HL-60 (cell line): Measurements from ENCODE around the gene FRAT2.

Source experiments
- DNase-seq, 2 experiments: peaks; one replicate each; pipeline ENCODE4 v3.0.0-alpha.2; 2010 to 2020; ENCODE audit warnings: low read depth in 1 of 2, low spot score in 1 of 2
- H3K27ac ChIP-seq: fragments of 250-450 bp; sonication (Bioruptor Pico); replicated peaks from 2 replicates; pipeline ENCODE4 v1.5.1; 2020; ENCODE audit warnings: mild to moderate bottlenecking, moderate library complexity
- H3K27me3 ChIP-seq: fragments of 250-450 bp; sonication (Bioruptor Pico); 2 replicates; pipeline ENCODE4 v1.5.1; 2021; ENCODE audit warnings: mild to moderate bottlenecking, moderate library complexity; ENCODE audit not compliant: insufficient read depth, poor library complexity, severe bottlenecking
- H3K4me3 ChIP-seq: replicated peaks from 2 replicates; pipeline ENCODE4 v1.5.1; 2011; ENCODE audit warnings: mild to moderate bottlenecking, control low read depth, low read length; ENCODE audit not compliant: insufficient read depth
- GABPA ChIP-seq: IDR thresholded peaks from 2 replicates; pipeline ENCODE4 v1.6.1; 2012; ENCODE audit warnings: low read depth
- POLR2AphosphoS5 ChIP-seq: IDR thresholded peaks from 2 replicates; pipeline ENCODE4 v1.6.1; 2012; ENCODE audit warnings: low read depth
- REST ChIP-seq: IDR thresholded peaks from 2 replicates; pipeline ENCODE4 v1.6.1; 2012; ENCODE audit warnings: low read depth; ENCODE audit not compliant: insufficient replicate concordance
- SPI1 ChIP-seq: IDR thresholded peaks from 2 replicates; pipeline ENCODE4 v1.6.1; 2012; ENCODE audit warnings: low read depth, mild to moderate bottlenecking, borderline replicate concordance
- TF ChIP-seq, protein P1 (sequence below): IDR thresholded peaks from one replicate; pipeline ENCODE4 v1.5.1; 2011; ENCODE audit warnings: low read length, control low read depth, inconsistent platforms; ENCODE audit not compliant: insufficient read depth

FRAT2 gene

DNA sequence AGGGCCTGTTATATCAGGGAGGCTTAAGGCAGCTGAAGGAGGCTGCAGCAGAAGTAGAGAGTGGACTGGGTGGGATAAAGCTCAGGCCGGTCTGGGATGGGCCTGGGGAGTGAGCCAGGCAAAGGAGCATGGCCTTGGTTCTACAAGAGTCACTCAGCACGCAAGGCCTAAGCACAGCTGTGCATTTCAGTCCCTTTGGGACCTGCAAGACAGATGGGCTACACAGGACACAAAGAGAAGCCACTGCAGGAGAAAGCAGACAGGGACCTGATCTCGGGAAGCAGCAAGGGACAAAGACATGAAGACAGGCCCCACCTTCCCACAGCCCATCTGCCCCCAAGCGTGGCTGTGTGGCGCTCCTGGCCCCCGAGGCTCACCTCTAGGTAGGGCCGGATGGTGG lies 37.2 kb upstream of the FRAT2 start:
- H3K4me3 ChIP-seq, result no peak overlapping the region
- DNase-seq, result no peak
- peak overlapping the region; percentile 54 for H3K27ac ChIP-seq
- no peaks in the 10 kb centered on the region for H3K27me3 ChIP-seq
- TF ChIP-seq SPI1 (no peak), GABPA (no peak), POLR2AphosphoS5 (no peak), REST (no peak)
- TF ChIP-seq, protein P1, sequence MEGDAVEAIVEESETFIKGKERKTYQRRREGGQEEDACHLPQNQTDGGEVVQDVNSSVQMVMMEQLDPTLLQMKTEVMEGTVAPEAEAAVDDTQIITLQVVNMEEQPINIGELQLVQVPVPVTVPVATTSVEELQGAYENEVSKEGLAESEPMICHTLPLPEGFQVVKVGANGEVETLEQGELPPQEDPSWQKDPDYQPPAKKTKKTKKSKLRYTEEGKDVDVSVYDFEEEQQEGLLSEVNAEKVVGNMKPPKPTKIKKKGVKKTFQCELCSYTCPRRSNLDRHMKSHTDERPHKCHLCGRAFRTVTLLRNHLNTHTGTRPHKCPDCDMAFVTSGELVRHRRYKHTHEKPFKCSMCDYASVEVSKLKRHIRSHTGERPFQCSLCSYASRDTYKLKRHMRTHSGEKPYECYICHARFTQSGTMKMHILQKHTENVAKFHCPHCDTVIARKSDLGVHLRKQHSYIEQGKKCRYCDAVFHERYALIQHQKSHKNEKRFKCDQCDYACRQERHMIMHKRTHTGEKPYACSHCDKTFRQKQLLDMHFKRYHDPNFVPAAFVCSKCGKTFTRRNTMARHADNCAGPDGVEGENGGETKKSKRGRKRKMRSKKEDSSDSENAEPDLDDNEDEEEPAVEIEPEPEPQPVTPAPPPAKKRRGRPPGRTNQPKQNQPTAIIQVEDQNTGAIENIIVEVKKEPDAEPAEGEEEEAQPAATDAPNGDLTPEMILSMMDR, result no peak

- Histone ChIP-seq H3K27ac (peak overlapping the region; percentile 99), H3K4me3 (no peak overlapping the region), H3K27me3 (no peaks in the 10 kb centered on the region)
- DNase-seq, result no peak
- TF ChIP-seq SPI1 (no peak), POLR2AphosphoS5 (no peak), GABPA (no peak), REST (no peak)
- TF ChIP-seq, protein P1, result no peak
Observed at GRCh38 chr10:97367126-97367649, 32.7 kb upstream of the FRAT2 start.

GRCh38 chr10:97366572-97366971 lies 32.0 kb upstream of the FRAT2 start:
- no peak for DNase-seq
- TF ChIP-seq, protein P1, result no peak
- TF ChIP-seq SPI1, result no peak
- TF ChIP-seq POLR2AphosphoS5, result no peak
- no peak for TF ChIP-seq REST
- no peak for TF ChIP-seq GABPA
- H3K27me3 ChIP-seq, result no peaks in the 10 kb centered on the region
- peak overlapping the region; percentile 99 for H3K27ac ChIP-seq
- H3K4me3 ChIP-seq, result no peak overlapping the region
